Measurements from ENCODE around the gene KRT2. TPM values are rescaled to one million over a fixed set of nuclear protein-coding genes. Genes with fewer than 3 reads are reported as not detected.

KRT2 gene
- total and polyA plus RNA-seq, 2 experiments from 2014 or later = not detected

DNA sequence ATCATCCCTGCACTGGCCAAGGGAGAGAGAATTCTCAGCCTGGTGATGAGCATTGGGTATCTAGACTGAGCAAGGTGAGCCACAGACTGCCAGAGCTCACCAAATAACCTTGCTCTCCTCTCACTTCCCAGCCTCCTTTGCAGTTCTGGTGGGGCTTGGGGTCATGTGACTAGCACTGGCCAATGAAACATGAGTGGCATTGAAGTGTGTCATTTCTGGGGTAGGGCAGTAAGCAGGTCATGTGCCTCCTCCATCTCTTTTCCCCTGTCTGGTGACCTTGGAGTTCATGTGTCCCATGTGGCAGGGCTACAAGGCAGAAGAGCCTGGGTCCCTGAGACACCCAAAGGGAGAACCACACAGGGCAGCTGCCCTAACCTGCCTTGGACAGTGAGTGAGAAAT is 47.2 kb downstream of the KRT2 start:
- Histone ChIP-seq H4K20me1 (ENCODE audit: insufficient read depth, poor library complexity, severe bottlenecking) (no peaks in the 10 kb centered on the region), H3K9me2 (replicated peaks; ENCODE audit: insufficient read depth) (no peaks in the 10 kb centered on the region), H3K27ac (no peak overlapping the region), H3K9me3 (ENCODE audit: low read depth) (no peaks in the 10 kb centered on the region), H3K4me2 (no peak overlapping the region), H2AFZ (no peak overlapping the region), H3K79me2 (no peaks in the 10 kb centered on the region), H3K36me3 (replicated peaks; ENCODE audit: insufficient read depth, low read depth) (no peaks in the 10 kb centered on the region), H3K4me3 (no peak overlapping the region), H3K4me1 (ENCODE audit: insufficient read depth) (no peaks in the 10 kb centered on the region), H3K27me3 (peaks cover 27% of the 10 kb centered on the region)
- no peak for TF ChIP-seq EZH2 (IDR thresholded peaks at IDR 0.05; ENCODE audit: borderline replicate concordance)
- no peak for TF ChIP-seq EZH2phosphoT487 (IDR thresholded peaks at IDR 0.05; ENCODE audit: low read depth, severe bottlenecking, unreplicated experiment)
- DNase-seq (ENCODE audit: low spot score) = no peak

DNA sequence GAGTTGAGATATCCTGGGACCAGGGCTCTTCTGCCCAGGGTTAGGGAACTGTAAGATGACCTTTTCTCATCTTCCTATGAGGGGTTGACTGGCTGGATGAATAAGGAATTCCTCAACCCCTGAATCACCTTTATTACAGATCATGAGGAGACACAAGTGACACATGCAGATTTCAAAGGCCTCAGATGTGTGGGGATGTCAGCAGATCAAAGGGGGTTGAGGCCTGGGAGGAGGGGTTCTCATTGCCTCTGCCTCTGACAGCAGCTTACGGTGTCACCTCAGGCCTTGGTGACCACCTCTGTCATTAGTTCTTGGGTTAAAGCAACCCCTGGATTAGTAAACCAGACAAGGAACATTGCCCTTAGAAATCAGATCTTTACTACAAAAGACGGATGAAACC is 48.7 kb downstream of the KRT2 start:
- DNase-seq (ENCODE audit: low spot score) = no peak
- no peak overlapping the region for H2AFZ ChIP-seq
- no peaks in the 10 kb centered on the region for H3K4me1 ChIP-seq (ENCODE audit: insufficient read depth)
- no peak overlapping the region for H3K4me3 ChIP-seq
- 64% methylated on average over 2 of the region's 2 CpGs for WGBS (ENCODE audit: low lambda C conversion rate, missing lambda C conversion rate)
- H3K4me2 ChIP-seq = no peak overlapping the region
- H4K20me1 ChIP-seq (ENCODE audit: insufficient read depth, poor library complexity, severe bottlenecking) = no peaks in the 10 kb centered on the region
- H3K9me3 ChIP-seq (ENCODE audit: low read depth) = no peaks in the 10 kb centered on the region
- H3K79me2 ChIP-seq = no peaks in the 10 kb centered on the region
- no peak overlapping the region for H3K27ac ChIP-seq
- no peaks in the 10 kb centered on the region for H3K36me3 ChIP-seq (replicated peaks; ENCODE audit: insufficient read depth, low read depth)
- peaks cover 14% of the 10 kb centered on the region for H3K27me3 ChIP-seq
- TF ChIP-seq EZH2phosphoT487 (IDR thresholded peaks at IDR 0.05; ENCODE audit: low read depth, severe bottlenecking, unreplicated experiment) (no peak), EZH2 (IDR thresholded peaks at IDR 0.05; ENCODE audit: borderline replicate concordance) (no peak)
- TF ChIP-seq, protein P1, sequence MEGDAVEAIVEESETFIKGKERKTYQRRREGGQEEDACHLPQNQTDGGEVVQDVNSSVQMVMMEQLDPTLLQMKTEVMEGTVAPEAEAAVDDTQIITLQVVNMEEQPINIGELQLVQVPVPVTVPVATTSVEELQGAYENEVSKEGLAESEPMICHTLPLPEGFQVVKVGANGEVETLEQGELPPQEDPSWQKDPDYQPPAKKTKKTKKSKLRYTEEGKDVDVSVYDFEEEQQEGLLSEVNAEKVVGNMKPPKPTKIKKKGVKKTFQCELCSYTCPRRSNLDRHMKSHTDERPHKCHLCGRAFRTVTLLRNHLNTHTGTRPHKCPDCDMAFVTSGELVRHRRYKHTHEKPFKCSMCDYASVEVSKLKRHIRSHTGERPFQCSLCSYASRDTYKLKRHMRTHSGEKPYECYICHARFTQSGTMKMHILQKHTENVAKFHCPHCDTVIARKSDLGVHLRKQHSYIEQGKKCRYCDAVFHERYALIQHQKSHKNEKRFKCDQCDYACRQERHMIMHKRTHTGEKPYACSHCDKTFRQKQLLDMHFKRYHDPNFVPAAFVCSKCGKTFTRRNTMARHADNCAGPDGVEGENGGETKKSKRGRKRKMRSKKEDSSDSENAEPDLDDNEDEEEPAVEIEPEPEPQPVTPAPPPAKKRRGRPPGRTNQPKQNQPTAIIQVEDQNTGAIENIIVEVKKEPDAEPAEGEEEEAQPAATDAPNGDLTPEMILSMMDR (IDR thresholded peaks at IDR 0.05; ENCODE audit: poor library complexity) = no peak
- no peaks in the 10 kb centered on the region for H3K9me2 ChIP-seq (replicated peaks; ENCODE audit: insufficient read depth)

DNA sequence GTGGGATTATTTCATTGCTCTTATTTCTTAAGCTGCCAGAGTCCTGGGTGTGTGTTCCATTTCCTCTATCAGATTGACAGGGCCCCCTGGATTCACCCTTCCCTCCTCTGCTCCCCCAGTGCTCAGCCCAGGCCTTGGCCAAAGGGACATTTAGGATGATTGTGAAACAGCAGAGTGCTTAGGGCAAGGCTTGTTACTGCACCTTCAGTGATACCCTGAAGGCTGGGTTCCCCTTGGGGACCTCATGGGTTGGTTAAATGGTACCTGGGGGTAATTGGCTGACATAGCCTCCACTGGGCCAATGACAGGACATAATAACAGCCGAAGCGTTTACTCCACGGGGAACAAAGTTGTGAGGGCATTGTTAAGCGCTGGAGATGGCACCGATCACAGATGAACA is 49.5 kb downstream of the KRT2 start:
- TF ChIP-seq EZH2phosphoT487 (IDR thresholded peaks at IDR 0.05; ENCODE audit: low read depth, severe bottlenecking, unreplicated experiment) (no peak), EZH2 (IDR thresholded peaks at IDR 0.05; ENCODE audit: borderline replicate concordance) (no peak)
- TF ChIP-seq, protein P1 (IDR thresholded peaks at IDR 0.05; ENCODE audit: poor library complexity) = no peak
- Histone ChIP-seq H3K4me2 (no peak overlapping the region), H3K27ac (no peak overlapping the region), H3K4me1 (ENCODE audit: insufficient read depth) (no peaks in the 10 kb centered on the region), H2AFZ (no peak overlapping the region), H3K4me3 (no peak overlapping the region), H4K20me1 (ENCODE audit: insufficient read depth, poor library complexity, severe bottlenecking) (no peaks in the 10 kb centered on the region), H3K9me3 (ENCODE audit: low read depth) (no peaks in the 10 kb centered on the region), H3K79me2 (no peaks in the 10 kb centered on the region), H3K9me2 (replicated peaks; ENCODE audit: insufficient read depth) (no peaks in the 10 kb centered on the region), H3K27me3 (peaks cover 13% of the 10 kb centered on the region), H3K36me3 (replicated peaks; ENCODE audit: insufficient read depth, low read depth) (no peaks in the 10 kb centered on the region)
- WGBS (ENCODE audit: low lambda C conversion rate, missing lambda C conversion rate) = 88% methylated on average over 5 of the region's 5 CpGs
- no peak for DNase-seq (ENCODE audit: low spot score)

DNA sequence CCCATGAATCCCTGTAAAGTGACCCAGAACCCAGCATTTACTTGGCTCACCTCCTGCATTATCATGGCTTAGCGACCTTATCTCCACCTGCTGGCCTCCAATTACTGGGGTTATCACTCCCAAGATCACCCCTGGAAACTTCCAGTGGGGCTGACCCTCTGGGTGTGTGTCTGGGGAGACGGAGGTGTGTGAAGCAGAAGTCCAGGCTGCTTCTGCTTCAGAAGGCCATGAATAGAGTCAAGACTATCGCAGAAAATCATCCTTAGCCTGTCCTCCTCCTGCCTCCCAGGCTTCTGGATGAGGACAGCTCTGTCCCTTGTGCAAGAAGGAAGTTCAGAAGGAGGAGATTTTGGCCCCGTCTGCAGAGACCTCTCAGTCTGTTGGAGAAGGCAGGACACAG is 50.3 kb downstream of the KRT2 start:
- Histone ChIP-seq H3K9me3 (ENCODE audit: low read depth) (no peaks in the 10 kb centered on the region), H2AFZ (no peak overlapping the region), H3K4me1 (ENCODE audit: insufficient read depth) (no peaks in the 10 kb centered on the region), H3K9me2 (replicated peaks; ENCODE audit: insufficient read depth) (no peaks in the 10 kb centered on the region), H3K27ac (no peak overlapping the region), H3K27me3 (peaks cover 19% of the 10 kb centered on the region), H3K79me2 (no peaks in the 10 kb centered on the region), H3K4me2 (no peak overlapping the region), H3K36me3 (replicated peaks; ENCODE audit: insufficient read depth, low read depth) (no peaks in the 10 kb centered on the region), H3K4me3 (no peak overlapping the region), H4K20me1 (ENCODE audit: insufficient read depth, poor library complexity, severe bottlenecking) (no peaks in the 10 kb centered on the region)
- TF ChIP-seq, protein P1 (IDR thresholded peaks at IDR 0.05; ENCODE audit: poor library complexity) = no peak
- TF ChIP-seq EZH2 (IDR thresholded peaks at IDR 0.05; ENCODE audit: borderline replicate concordance) (no peak), EZH2phosphoT487 (IDR thresholded peaks at IDR 0.05; ENCODE audit: low read depth, severe bottlenecking, unreplicated experiment) (no peak)
- no peak for DNase-seq (ENCODE audit: low spot score)
- WGBS (ENCODE audit: low lambda C conversion rate, missing lambda C conversion rate) = 67% methylated on average over 4 of the region's 4 CpGs

Data from hepatocyte (in vitro differentiated cells).